ENCODE measurements around the gene PREX1. TPM values are rescaled to one million over a fixed set of nuclear protein-coding genes. Genes with fewer than 3 reads are reported as not detected.

Gene PREX1
- polyA plus RNA-seq, 1 donor (not counting 4 experiments of a cell fraction or from before 2014, with no cell fraction given), result 0.22 TPM

DNA sequence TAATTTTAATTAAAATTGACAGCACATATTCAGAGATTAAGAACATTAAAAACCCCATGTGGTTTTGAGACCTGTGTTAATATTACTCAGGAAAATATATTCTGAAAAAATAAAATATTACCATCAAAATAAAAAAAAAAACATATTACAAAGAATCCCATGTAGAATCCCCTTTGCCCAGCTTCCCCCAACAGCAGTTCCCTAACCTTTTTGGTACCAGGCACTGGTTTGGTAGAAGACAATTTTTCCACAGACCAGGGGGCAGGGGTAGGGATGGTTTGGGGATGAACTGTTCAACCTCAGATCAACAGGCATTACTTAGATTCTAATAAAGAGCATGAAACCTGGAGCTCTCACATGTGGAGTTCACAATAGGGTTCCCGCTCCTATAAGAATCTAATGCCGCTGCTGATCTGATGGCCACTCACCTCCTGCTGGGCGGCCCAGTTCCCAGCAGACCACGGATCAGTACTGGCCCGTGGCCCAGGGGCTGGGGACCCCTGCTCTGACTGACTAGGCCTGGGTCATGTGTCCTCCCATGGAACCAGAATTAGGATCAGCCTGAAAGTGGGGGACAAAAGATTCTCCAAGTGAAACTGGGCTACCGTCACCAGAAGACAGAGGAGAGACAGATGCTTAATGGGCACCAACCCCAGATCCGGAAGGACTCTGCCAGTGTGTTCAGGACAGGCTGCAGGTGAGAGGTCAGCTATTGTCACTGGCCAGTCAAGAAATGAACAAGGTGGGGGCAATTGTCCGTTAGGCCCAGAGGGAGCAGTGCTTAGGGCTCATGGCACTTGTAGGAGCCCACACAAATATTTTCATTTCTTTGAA lies 235.5 kb downstream of the PREX1 start:
- Histone ChIP-seq H3K27ac (ENCODE audit: control insufficient read depth, insufficient read depth, low read length) (no peak overlapping the region), H2AFZ (ENCODE audit: control insufficient read depth, low read length) (no peak overlapping the region), H3K36me3 (ENCODE audit: control insufficient read depth in 2 of 2, extremely low read depth in 1 of 2, insufficient read depth in 2 of 2, low read length in 2 of 2) (no peaks in the 10 kb centered on the region), H3K4me1 (ENCODE audit: control insufficient read depth, extremely low read depth, insufficient read depth, low read length) (no peaks in the 10 kb centered on the region), H3K9me3 (ENCODE audit: control insufficient read depth, low read depth, low read length) (no peaks in the 10 kb centered on the region), H3K4me2 (ENCODE audit: control insufficient read depth, extremely low read depth, insufficient read depth, low read depth, low read length) (no peak overlapping the region), H3K27me3 (ENCODE audit: control insufficient read depth, extremely low read depth, insufficient read depth, low read length) (no peaks in the 10 kb centered on the region), H3K4me3 (ENCODE audit: control insufficient read depth in 2 of 3, extremely low read depth in 1 of 3, insufficient read depth in 2 of 3, low read depth in 1 of 3, low read length in 3 of 3) (no peak overlapping the region), H3K9me1 (ENCODE audit: control insufficient read depth, extremely low read depth, insufficient read depth, low read length) (no peaks in the 10 kb centered on the region), H3K79me2 (ENCODE audit: control insufficient read depth, insufficient read depth, low read length) (no peaks in the 10 kb centered on the region), H3K9ac (ENCODE audit: control insufficient read depth, extremely low read depth, insufficient read depth, low read length) (no peak overlapping the region), H4K20me1 (ENCODE audit: control insufficient read depth, extremely low read depth, insufficient read depth, low read length) (no peaks in the 10 kb centered on the region)
- dilution Hi-C loops (cut with MboI; ENCODE audit: extremely low pct_ligation_motif_present, low sequenced_read_pairs), result no loop called here
- TF ChIP-seq CTCF (optimal IDR thresholded peaks at IDR 0.05 in 1 of 3, IDR thresholded peaks at IDR 0.05 in 1 of 3, conservative IDR thresholded peaks at IDR 0.05 in 1 of 3; ENCODE audit: extremely low read depth in 1 of 3, insufficient read depth in 2 of 3, low read length in 3 of 3), result no peak
- no peak for TF ChIP-seq EZH2 (IDR thresholded peaks at IDR 0.05; ENCODE audit: low read length)
- DNase-seq (ENCODE audit: low read depth, low spot score), result no peak
- FAIRE-seq, result no peak

DNA sequence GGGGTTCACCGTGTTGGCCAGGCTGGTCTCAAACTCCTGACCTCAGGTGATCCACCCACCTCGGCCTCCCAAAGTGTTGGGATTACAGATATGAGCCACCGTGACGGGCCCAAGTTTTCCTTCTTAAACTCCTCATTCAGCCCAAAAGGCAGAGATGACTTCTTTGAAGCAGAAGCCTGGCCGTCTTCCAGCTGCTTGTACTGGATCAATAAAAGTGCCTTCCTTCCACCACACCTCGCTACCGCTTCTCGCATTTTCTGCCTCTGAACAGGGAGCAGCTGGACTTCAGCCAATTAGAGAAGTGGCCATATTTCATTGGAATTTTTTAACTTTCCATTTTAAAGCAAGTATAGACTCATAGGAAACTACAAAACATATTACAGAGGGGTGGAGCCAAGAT lies 241.1 kb downstream of the PREX1 start:
- FAIRE-seq (no peak), DNase-seq (ENCODE audit: low read depth, low spot score) (no peak)
- Histone ChIP-seq H3K9me3 (ENCODE audit: control insufficient read depth, low read depth, low read length) (no peaks in the 10 kb centered on the region), H3K9me1 (ENCODE audit: control insufficient read depth, extremely low read depth, insufficient read depth, low read length) (no peaks in the 10 kb centered on the region), H3K4me1 (ENCODE audit: control insufficient read depth, extremely low read depth, insufficient read depth, low read length) (no peaks in the 10 kb centered on the region), H3K36me3 (ENCODE audit: control insufficient read depth in 2 of 2, extremely low read depth in 1 of 2, insufficient read depth in 2 of 2, low read length in 2 of 2) (no peaks in the 10 kb centered on the region), H3K79me2 (ENCODE audit: control insufficient read depth, insufficient read depth, low read length) (no peaks in the 10 kb centered on the region), H3K27ac (ENCODE audit: control insufficient read depth, insufficient read depth, low read length) (no peak overlapping the region), H3K4me3 (ENCODE audit: control insufficient read depth in 2 of 3, extremely low read depth in 1 of 3, insufficient read depth in 2 of 3, low read depth in 1 of 3, low read length in 3 of 3) (peak overlapping the region in 1 of 3 experiments; percentile 14), H2AFZ (ENCODE audit: control insufficient read depth, low read length) (peak overlapping the region; percentile 6), H3K9ac (ENCODE audit: control insufficient read depth, extremely low read depth, insufficient read depth, low read length) (no peak overlapping the region), H4K20me1 (ENCODE audit: control insufficient read depth, extremely low read depth, insufficient read depth, low read length) (no peaks in the 10 kb centered on the region), H3K27me3 (ENCODE audit: control insufficient read depth, extremely low read depth, insufficient read depth, low read length) (peaks cover 6% of the 10 kb centered on the region), H3K4me2 (ENCODE audit: control insufficient read depth, extremely low read depth, insufficient read depth, low read depth, low read length) (peak overlapping the region; percentile 45)
- TF ChIP-seq EZH2 (IDR thresholded peaks at IDR 0.05; ENCODE audit: low read length), result no peak
- TF ChIP-seq CTCF (optimal IDR thresholded peaks at IDR 0.05 in 1 of 3, IDR thresholded peaks at IDR 0.05 in 1 of 3, conservative IDR thresholded peaks at IDR 0.05 in 1 of 3; ENCODE audit: extremely low read depth in 1 of 3, insufficient read depth in 2 of 3, low read length in 3 of 3), result no peak
- dilution Hi-C loops (cut with MboI; ENCODE audit: extremely low pct_ligation_motif_present, low sequenced_read_pairs), result no loop called here
